MM.1S (cell line): ENCODE results near the gene ATXN10.

ENCODE experiments used
- CTCF ChIP-seq: fragments of 300-600 bp; sonication (generic); IDR thresholded peaks from 2 replicates; pipeline ENCODE4 v1.5.1; 2016; ENCODE audit warnings: antibody characterized with exemption, low read length, mixed read lengths
- EZH2 ChIP-seq: fragments of 300-600 bp; sonication (generic); optimal IDR thresholded peaks from 2 replicates; pipeline ENCODE3; 2017; ENCODE audit warnings: low read depth, mild to moderate bottlenecking, antibody characterized with exemption, low read length, mixed read lengths
- EZH2phosphoT487 ChIP-seq: fragments of 300-600 bp; sonication (generic); IDR thresholded peaks from 2 replicates; pipeline ENCODE4 v1.6.1; 2018; ENCODE audit warnings: antibody characterized with exemption, low read length

DNA sequence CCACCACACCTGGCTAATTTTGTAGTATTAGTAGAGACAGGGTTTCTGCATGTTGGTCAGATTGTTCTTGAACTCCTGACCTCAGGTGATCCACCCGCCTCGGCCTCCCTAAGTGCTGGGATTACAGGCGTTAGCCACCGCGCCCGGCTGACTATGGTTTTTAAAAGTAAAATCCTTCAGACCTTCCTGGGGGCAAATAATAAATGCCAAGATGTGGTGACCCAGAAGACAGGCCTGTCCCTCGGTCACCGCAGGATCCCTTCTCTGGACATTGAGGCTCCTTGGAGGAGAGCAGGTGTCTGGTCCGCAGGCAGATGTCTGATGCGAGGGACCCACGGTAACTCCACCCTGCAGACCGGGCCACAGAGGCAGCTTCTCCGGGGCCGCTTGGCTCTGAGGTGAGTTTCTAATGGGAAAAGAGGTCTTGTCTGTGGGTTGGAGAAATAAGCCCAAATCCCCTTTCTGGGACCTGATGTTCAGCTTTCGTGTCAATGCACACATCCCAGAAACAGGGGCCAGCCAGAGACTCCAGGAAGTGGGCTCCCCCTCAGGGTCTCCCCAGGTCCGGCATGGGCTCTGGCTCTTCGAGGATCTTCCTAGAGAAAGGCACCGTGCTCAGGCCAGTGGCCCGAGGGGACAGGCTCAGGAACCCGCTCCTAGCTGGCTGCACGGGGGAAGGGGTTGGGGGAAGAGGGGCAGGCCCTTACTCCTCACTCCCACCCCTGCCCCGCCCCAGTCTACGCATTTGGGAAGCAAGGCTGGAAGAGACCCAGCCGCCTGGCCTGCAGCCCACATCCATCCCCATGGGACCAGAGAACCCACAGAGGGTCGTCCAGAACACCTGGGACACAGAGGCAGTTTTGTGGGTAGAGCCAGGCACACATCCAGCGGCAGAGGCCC is 204.8 kb downstream of the ATXN10 start:
- TF ChIP-seq CTCF (no peak), EZH2 (no peak), EZH2phosphoT487 (no peak)
